GM10248 (cell line): Measurements from ENCODE around the gene TOR3A.
"Not testable (repeated sequence)": the region's sequence is repeated elsewhere in the genome, so short reads cannot be mapped to it uniquely, and the experiment has no call there.

ENCODE experiments used
- CTCF ChIA-PET: fragments of 300-600 bp; sonication (Branson Sonifier 250); formaldehyde crosslinking; extraction: SDS; loops from one replicate; lab custom pipeline; 2021; ENCODE audit warnings: antibody characterized with exemption; lab: Yijun Ruan, JAX
- POLR2A ChIA-PET: fragments of 350-650 bp; sonication (Branson Sonifier 250); formaldehyde crosslinking; extraction: SDS; loops from one replicate; lab custom pipeline; 2020; ENCODE audit warnings: antibody characterized with exemption; lab: Yijun Ruan, JAX
- DNase-seq: peaks from one replicate; pipeline ENCODE4 v3.0.0; 2012; ENCODE audit errors: extremely low spot score
- TF ChIP-seq, protein P1 (sequence below): IDR thresholded peaks from 2 replicates; pipeline ENCODE4 v1.5.1; 2012; ENCODE audit warnings: mild to moderate bottlenecking, low read depth; ENCODE audit errors: extremely low read depth, missing control alignments, control extremely low read depth

TOR3A gene

DNA sequence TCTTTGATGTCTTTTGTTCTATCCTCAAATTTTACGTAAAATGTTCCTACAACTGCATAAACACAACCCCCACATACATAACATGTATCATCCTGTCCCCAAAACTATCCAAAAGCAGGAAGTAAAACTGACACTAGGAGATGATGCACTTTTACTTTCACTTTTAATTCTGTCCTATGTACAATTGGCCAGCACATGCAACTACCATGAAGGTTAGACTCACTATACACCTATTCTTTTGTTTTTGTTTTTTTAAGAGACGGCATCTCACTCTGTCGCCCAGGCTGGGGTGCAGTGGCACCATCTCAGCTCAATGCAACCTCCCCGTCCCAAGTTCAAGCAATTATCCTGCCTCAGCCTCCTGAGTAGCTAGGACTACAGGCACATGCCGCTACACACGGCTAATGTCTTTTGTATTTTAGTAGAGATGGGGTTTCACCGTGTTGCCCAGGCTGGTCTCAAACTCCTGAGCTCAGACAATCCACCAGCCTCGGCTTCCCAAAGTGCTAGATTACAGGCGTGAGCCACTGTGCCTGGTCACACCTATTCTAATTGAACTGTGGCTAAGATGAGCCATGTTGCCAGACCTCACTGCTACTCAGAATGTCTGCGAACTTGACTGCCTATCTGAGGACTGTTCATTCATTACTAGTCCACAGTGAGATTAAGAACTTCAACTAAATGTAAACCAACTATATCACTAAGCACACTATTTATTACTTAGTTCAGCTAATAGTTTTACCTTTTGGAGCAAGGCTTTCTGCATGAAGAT lies 48.0 kb downstream of the TOR3A start:
- DNase-seq, result peak; percentile 75
- ChIA-PET CTCF (interaction anchor here (1.1 to 3.9 kb wide), 2 partner anchors 9 to 80 kb away, joined by 3 to 21 read pairs; no protein-coding TSS in a partner anchor), POLR2A (no interaction called here)
- TF ChIP-seq, protein P1, sequence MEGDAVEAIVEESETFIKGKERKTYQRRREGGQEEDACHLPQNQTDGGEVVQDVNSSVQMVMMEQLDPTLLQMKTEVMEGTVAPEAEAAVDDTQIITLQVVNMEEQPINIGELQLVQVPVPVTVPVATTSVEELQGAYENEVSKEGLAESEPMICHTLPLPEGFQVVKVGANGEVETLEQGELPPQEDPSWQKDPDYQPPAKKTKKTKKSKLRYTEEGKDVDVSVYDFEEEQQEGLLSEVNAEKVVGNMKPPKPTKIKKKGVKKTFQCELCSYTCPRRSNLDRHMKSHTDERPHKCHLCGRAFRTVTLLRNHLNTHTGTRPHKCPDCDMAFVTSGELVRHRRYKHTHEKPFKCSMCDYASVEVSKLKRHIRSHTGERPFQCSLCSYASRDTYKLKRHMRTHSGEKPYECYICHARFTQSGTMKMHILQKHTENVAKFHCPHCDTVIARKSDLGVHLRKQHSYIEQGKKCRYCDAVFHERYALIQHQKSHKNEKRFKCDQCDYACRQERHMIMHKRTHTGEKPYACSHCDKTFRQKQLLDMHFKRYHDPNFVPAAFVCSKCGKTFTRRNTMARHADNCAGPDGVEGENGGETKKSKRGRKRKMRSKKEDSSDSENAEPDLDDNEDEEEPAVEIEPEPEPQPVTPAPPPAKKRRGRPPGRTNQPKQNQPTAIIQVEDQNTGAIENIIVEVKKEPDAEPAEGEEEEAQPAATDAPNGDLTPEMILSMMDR, result no peak

DNA sequence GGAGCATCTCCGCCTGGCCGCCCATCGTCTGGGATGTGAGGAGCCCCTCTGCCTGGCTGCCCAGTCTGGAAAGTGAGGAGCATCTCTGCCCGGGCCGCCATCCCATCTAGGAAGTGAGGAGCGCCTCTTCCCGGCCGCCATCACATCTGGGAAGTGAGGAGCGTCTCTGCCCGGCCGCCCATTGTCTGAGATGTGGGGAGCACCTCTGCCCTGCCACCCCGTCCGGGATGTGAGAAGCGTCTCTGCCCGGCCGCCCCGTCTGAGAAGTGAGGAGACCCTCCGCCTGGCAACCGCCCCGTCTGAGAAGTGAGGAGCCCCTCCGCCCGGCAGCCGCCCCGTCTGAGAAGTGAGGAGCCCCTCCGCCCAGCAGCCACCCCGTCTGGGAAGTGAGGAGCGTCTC lies 53.3 kb downstream of the TOR3A start:
- POLR2A ChIA-PET, CTCF ChIA-PET, DNase-seq: not testable (repeated sequence)

DNA sequence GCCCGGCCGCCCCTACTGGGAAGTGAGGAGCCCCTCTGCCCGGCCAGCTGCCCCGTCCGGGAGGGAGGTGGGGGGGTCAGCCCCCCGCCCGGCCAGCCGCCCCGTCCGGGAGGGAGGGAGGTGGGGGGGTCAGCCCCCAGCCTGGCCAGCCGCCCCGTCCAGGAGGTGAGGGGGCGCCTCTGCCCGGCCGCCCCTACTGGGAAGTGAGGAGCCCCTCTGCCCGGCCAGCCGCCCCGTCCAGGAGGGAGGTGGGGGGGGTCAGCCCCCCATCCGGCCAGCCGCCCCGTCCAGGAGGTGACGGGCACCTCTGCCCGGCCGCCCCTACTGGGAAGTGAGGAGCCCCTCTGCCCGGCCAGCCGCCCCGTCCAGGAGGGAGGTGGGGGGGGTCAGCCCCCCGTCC lies 53.8 kb downstream of the TOR3A start:
- POLR2A ChIA-PET, CTCF ChIA-PET, DNase-seq: not testable (repeated sequence)

GRCh38 chr1:179137617-179138255 lies 55.9 kb downstream of the TOR3A start:
- POLR2A ChIA-PET, result no interaction called here
- TF ChIP-seq, protein P1, result no peak
- CTCF ChIA-PET, result interaction anchor here (0.6 to 1.4 kb wide), 4 partner anchors 12 to 81 kb away, joined by 3 to 4 read pairs (median 4); no protein-coding TSS in a partner anchor
- no peak for DNase-seq

GRCh38 chr1:179138755-179139154 lies 56.9 kb downstream of the TOR3A start:
- CTCF ChIA-PET, result interaction anchor here (1.1 to 1.4 kb wide), 2 partner anchors 13 to 18 kb away, joined by 4 read pairs; no protein-coding TSS in a partner anchor
- POLR2A ChIA-PET, DNase-seq: not testable (repeated sequence)

DNA sequence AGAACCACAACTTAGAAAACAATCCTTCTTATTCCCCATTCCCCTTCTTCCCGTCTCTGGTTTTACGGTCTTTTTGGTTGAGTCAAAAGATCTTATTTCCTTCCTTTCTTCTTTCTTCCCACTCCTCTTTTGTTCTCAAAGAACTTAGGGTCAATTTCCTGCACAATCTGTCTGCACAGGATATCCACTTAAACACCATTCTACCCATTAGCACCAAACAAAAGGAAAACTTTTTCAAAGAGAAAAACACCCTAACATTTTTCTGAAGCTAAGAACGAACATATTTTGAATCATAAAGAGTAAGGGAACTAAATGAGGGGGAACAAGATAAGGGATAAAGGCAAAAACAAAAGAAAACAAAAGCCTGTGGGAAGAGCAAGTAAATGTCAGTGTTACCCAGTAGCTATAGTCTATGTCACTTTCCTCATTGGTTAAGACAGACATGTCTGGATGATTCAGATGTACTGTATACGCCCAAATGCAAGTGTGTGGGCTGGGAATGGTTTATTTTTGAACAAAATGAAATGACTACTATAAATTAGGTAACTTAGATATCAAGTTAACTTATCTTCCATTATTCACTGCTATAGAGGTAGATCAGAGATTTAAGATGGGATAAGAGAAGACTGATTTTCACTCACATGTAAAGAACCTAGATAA lies 59.9 kb downstream of the TOR3A start:
- DNase-seq, result peak; percentile 33
- ChIA-PET CTCF (interaction anchor here (0.9 to 2.4 kb wide), 4 partner anchors 20 to 44 kb away, joined by 3 to 7 read pairs (median 4); no protein-coding TSS in a partner anchor), POLR2A (interaction anchor here (0.7 kb wide), 1 partner anchor 103 kb away, joined by 4 read pairs; no protein-coding TSS in a partner anchor)
- TF ChIP-seq, protein P1, result no peak

- no peak for DNase-seq
- ChIA-PET POLR2A (no interaction called here), CTCF (interaction anchor here (0.9 kb wide), 1 partner anchor 22 kb away, joined by 3 read pairs; no protein-coding TSS in a partner anchor)
These were observed 61.0 kb downstream of the TOR3A start for GRCh38 chr1:179142889-179143299.

More at GRCh38 chr1:179142889-179143299, 61.0 kb downstream of the TOR3A start:
- TF ChIP-seq, protein P1, result no peak
